NCI-H2107 treated with DMSO at 0.1 percent for 48 hours (cell line): ENCODE measurements around the gene TBCD.

Experiments used
- DNase-seq: peaks from one replicate; lab custom pipeline; 2025; ENCODE audit not compliant: unreplicated experiment; lab: John Stamatoyannopoulos, UW

Gene TBCD

DNA sequence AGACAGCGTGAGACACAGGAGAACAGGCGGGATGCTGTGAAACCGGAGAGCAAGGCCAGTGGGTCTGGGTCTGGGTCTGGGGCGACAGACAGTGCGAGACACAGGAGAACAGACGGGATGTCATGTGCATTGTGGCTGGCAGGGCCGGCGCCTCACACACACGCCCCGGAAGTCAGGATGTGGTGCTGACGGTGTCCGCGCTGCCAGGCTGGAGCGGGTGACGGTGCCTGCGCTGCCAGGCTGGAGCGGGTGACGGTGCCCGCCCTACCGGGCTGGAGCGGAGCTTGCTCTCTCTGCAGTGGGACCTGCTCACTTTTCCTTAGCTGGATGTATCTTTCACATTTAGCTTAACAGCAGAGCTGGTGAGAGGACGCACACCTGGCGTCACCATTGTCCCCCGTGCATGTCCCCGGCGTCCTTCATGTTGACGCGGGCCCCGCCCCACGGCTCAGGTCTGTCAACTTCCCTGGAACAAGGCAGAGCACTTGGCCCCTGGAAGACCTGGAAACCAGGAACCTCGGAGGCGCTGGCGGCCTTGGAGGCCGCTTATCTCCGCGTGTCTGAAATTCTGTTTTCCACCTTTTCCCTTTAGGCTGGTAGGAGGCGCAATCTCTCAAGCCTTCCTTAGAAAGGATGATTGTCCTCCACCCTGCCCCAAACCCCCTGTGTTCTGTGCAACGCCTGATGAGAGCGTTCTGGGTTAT is 131.0 kb downstream of the TBCD start:
- no peak for DNase-seq

DNA sequence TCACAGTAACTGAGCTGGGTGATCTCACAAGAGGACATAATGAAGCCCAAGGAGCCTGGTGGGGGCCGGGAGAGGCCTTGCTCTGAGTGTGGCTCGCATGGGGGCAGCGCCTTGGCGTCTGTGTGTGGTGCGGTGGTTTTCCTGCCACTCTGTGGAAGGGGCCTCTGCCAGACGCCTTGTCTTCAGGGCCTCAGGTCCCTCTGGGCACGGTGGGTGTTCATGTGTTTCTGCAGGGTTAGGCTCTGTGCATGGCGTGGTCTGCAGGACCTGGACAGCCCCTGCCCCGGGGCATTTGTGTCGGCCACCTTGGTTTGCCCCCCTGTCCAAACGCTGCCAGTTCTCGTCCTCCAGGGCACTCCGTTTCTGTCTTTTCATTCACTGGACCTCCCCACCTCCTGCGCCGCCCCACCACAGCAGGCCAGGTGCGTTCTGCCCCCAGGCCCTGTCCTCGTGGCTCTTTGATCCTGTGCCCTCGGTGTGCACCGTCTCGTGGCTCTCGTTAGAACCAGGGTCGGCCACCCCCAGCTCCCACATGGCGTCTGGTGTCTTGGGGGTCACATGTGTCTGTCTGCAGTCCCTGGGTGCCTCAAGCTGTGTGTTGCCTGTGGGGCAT is 131.7 kb downstream of the TBCD start:
- DNase-seq = no peak

DNA sequence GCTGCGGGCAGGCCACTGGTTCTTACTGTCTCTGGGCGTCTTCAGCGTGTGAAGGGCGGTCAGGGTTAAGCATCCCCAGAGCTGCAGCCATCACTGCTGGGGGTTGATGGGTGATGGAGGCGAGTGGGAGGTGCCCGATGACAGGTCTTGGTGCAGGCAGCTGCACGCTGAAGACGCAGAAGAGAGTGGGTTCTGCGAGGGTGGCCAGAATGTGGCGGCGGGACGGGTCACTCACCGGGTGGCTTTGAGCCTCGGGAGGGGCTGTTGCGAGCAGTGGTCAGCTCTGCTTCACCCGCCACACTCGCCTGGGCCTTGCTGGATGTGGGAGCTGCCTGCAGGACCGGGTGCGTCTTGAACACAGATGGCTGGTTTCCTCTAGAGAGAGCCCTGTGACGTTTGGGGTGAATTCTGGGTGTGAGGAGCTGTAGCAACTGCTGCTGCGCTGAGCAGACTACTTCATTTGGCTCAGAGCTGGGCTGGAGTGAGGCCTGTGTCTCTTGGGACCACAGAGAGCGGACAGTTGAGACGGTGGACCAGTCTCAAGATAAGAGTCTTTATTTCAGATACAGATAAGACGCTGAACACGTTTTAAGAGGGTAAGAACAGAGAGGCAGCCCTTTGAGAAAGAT is 132.6 kb downstream of the TBCD start:
- DNase-seq = no peak

DNA sequence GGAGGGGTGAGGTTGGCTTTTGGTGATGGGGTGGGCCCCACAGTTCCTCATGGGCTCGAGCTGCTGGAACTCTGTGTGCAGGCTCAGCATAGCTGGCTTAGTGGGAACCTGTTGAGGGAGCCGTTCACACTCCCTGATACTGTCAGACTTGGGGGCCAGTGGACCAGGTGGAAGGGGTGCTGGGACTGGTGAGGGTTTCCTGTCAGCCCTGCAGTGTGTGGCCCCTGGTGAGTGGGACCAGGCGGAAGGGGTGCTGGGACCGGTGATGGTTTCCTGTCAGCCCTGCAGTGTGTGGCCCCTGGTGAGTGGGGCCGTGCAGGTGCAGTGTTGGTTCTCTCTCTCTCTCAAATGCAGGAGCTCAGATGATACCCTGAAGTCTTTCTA is 133.1 kb downstream of the TBCD start:
- no peak for DNase-seq

DNA sequence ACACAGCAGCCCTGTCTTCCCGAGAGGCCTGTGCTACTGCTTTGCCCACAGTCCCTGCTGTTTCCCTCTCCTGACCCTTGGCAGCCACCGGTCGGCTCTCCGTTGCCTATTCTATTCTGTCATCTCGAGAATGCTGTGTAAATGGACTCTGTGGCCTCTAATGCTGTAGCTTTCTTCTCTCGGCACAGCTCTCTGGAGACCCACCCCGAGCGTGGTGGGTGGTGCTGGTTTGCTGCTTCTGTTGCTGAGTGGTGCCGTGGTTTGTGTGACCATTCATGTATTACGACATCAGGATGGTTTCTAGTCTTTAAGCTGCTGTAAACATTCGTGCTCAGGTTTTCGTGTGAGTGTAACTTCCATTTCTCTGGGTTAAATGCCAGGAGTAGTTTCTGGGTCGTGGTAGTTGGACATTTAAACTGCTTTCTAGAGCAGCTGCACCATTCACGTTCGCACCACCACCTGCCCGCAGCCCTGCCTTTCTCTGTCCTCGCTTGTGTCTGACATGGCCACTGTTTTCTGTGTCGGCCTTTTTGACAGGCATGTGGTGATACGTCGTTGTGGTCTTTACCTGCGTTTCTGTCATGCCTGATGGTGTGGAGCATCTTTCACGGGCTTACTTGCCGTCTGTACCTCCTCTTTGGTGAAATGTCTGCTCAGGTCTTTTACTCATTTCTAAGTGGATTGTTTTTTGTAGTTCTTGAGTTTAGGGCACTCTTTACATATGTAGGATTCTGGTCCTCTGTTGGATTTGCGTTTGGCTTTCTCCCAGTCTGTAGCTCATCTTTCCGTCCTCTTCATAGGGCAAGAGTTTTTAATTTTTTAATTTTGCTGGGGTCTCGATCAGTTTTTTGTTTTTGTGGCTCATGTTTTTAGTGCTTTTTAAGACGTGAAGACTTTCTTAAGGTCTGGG is 135.6 kb downstream of the TBCD start:
- DNase-seq = no peak

DNA sequence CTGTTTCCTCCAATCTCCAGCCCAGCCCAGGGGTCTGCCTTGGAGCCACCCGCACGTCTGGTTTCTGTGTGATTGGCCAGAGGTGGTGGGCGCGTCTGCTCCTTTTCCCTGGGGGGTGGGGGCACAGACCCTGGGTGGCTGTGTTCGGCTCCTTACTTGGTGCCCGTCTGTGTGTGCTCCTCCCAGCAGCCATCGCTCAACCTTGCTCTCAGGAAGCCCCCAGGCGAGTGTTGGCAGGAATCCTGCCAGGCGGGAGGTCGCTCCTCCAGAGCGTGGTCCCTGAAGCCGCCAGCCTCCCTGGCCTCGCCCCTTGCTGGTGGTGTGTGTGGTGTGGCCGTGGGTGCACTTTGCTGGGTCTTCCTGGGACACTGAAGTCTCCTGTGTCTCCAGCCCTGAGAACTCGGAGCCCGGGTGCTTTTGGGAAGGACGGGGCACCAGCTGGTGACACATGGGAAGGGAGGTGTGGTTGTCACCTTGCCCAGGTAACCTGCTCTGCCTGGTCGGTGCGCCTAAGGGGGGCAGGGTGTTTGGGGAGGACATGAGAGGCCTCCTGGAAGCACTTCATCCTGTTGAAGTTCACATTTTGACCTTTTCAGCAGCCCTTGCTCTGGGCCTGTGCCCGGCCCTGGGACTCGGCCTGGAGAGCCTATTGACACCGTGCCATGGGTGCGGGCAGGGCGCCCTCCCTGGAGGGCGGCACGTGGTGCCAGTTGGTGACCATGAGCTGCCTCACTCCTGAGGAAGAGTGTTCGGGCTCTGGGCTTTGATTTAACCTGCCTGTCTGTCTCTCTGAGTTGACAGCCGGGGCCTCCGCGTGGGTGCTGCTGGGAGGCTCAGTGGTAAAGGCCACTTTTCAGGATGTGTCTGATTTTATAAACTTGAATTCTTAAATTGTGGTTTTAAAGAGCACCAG is 137.0 kb downstream of the TBCD start:
- no peak for DNase-seq

DNA sequence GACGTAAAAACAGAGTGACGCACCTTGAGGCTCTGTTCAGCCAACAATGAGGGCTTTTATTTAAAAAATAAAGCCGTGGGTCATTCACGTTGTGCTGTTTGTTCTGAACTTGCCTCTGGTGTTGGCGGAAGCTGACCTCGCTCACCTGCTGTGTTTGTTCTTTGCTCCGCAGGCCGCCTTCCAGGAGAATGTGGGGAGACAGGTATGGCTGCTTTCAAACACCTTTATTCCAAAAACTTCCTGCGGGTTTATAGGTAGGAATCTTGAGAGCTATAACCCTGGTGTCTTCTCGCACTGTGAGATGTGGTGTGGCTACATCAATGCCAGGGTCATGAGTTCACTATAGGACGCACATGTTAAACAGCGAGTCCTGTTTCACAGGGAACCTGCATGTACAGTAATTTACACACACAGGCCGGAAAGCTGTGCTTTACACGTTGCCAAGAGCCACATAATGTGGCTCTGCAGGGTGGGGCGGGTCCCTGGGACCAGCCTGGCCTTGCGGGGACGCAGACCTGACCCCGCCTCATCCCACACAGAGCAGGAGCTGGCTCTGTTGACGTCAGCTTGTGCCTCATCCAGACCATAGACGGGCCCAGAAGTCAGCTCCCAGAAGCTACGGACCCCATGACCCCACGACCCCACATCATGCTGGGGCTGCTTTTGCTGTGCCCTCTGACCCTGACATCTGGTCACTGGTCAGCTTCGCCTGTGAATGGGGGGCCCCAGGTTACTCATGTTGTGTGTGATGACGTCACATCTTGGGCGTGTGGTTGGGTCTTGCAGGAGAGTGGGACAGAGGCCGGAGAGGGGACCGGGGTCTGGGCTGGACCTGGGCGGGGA is 137.9 kb downstream of the TBCD start:
- no peak for DNase-seq

DNA sequence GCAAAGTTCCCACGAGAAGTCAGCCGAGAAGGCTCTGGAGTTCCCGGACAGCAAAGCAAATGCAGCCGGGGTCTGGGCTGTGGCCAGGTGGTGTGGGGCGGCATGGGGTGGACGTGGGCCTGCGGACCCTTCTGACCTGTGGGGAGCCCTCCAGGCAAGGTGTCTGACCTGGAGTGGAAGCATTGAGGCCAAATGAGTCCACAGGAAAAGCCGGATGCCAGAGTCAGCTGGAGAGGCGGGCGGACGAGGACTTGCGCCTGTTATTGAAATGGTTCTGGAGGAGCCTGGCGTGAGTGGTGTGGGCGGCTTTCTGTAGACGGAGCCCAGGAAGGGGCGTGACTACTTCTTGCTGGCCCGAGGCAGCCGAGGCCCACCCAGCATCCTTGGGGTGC is 138.5 kb downstream of the TBCD start:
- DNase-seq = no peak

DNA sequence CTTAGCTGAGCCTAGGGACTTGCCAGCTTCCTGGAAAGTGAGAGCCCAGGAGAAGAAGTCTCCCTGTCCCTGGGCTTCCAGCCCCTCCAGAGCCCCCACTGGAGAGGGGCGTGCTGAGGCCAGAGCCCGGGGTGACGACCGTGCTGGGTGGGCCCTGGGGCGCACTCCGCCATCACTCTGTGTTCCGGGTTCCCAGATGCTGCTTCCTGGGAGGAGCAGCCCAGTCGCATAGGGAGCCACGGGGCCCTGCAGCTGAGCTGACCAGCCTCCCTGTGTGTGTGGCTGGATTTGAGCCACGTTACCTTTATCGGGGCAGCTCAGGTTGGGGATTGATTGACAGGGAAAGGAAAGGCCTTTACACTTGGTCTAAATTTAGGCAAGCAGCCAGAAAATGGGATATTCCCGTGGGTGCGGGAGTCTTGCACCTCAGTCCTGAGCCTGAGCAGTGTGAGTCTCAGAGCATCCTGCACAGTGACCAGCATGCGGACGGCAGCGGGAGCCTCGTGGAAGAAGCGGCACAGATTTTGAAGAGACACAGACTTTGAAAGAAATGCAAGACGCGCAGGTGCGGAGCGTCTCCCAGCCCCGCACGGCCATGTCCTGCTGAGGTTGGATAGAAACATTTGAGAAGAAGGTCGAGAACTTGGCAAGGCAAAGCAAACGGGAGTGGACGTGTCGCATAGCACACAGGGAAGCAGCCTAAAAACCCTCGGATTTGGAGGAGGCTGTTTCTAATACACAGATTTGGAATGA is 139.2 kb downstream of the TBCD start:
- no peak for DNase-seq

DNA sequence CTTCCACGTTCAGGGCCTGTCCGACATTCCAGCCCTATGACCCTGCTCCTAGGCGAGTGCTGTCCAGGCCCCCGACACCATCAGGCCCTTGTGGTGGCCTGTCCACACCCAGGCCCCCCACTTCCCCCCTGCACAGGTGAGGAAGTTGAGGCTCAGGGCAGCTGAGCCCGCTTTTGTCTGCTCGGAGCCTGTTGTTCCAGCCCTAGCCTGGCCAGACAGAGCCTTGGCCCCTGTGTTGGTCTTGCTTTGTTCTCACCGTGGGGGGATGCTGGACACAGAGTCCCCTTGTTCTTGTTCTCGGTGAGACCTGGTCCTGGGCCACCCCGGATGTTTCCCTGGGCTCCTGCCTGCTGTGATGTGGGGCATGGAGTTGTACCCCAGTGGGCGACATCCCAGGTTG is 140.0 kb downstream of the TBCD start:
- no peak for DNase-seq

DNA sequence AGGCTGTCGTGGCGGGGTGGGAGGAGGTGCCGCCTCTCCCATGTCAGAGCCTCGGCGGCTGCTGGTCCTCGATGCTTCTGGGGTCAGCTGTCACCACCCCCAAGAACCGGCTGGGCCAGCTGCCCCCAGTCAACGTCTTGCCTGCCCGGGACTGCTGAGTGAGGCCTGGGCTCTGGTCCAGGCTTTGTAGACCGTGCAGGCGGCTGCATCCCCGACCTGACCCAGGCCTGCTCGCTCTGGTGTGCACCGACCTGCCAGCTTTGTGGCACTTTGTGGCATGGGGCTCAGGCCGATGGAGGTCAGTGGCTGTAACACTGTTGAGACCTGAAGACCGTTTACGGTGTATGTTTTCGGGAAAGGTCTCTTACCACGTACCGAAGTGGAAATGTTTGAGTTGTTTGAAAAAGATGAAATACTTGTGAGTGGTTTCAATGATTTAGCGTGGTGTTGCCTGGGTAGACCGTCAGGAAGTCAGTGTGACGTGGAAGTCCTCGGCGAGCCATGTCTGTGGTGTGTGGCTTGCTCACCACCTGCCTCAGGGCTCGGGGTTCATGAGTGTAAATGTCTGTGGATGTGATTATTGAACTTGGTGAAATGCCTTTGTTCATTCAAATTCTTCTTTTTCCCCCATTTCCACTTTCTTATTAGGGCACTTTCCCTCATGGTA is 141.2 kb downstream of the TBCD start:
- DNase-seq = no peak

DNA sequence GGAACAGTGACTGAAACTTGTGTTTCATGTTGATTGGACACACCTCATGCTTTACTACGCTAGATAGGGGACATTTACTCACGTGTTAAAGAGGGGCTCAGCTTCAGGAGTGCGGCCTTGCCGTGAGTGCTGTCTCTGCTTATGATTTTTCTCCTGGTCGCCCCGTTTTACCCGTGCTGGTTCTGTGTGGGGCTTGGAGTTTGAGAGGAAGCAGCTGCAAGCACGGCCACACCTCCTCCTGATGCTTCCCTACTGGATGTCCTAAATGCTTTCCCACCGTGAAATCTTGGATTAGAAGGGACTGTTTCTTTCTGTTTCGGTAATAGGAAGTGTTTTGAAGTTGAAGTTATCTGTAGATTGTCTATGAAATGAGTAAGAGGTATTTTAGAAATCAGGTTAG is 141.9 kb downstream of the TBCD start:
- no peak for DNase-seq

DNA sequence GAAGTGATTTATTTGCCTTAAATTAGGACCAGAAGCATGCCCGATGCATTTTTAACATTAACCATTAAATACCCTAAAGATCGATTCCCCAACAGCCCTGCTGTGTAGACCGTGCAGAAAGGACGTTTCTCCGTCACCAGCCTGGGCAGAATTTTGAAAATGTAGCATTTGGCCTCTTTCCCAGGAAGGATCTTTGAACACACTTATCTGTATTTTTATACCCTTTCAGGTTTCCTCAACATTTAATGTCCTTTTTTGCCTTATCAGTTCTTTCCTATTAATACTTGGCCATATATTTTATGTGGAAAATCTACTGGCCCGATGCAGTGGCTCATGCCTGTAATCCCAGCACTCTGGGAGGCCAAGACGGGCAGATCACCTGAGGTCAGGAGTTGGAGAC is 142.5 kb downstream of the TBCD start:
- no peak for DNase-seq

DNA sequence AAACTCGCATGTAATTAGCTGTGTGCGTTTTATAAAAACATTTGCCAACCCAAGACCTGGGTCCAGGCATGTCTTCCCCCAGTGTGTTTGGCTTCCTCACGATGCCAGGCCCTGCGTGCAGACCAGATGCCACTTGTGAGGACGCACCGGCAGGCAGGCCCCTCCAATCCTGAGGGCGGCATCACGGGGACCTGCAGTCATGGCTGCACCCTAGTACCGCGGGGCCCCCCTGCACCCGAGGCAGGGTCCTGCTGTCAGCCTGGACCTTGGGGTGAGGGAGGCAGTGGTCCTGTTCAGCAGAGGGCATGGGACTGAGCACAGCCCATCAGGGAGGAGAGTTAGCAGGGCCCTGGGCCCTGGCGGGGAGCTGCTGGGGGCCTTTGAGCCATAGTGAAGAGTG is 143.2 kb downstream of the TBCD start:
- no peak for DNase-seq

DNA sequence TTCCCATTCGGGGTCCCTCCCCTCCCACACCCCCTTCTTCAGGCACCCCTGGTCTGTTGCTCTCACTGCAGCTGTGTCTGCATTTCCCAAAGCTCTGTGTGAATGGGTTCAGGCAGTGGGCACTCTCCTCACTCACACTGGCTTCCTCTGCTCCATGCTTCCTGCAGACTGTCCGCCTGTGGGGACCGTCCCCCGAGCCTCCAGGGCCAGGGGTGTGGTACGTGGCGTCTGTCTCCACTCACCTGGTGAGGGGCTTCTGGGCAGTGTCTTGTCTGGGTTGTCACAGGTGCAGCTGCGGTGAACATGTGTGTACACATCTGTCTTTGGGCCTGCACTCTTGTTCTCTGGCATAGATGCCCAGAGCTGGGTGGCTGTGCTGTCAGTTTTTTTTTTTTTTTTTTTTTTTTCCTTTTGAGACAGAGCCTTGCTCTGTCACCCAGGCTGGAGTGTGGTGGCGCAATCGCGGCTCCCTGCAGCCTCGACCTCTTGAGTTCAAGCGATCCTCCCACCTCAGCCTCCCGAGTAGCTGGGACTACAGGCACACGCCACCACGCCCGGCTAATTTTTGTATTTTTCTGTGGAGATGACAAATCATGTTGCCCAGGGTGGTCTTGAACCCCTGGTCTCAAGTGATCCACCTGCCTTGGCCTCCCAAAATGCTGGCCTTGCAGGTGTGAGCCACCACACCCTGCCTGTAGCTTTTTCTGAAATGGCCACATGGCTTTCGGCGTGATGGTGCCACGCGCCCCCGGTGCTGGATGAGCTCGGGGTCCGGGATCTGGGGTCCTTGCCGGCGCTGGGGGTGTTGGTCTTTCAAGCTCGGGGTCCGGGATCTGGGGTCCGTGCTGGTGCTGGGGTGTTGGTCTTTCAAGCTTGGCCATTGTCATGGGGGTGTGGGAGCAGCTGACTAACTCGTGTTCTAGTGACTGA is 144.5 kb downstream of the TBCD start:
- DNase-seq = no peak

DNA sequence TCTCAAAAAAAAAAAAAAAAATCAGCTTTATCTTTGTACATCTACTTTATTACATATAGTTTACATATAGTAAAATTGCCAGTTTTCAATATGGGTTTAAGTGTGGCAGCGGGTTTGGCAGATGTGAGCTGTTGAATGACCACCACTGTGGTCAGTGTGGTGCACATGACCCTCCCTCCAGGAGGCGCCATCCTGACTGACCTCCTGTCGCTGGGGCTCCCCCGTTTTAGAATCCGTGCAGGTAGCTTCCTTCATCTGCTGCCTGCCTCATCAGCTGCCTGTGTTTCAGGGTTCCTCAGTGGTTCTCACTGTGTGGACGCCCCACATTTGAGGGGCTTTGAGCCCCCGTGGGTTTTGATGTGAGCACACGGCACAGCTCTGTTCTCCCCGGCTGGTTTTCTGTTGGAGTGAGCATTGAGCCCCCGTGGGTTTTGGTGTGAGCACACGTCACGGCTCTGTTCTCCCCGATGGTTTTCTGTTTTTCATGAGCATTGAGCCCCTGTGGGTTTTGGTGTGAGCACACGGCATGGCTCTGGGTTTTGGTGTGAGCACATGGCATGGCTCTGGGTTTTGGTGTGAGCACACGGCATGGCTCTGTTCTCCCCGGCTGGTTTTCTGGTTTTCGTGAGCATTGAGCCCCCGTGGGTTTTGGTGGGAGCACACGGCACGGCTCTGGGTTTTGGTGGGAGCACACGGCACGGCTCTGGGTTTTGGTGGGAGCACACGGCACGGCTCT is 145.8 kb downstream of the TBCD start:
- no peak for DNase-seq
